Esophagus squamous epithelium (tissue), 5 donors: ENCODE results near the gene HIVEP1. TPM values are rescaled to one million over a fixed set of nuclear protein-coding genes. Genes with fewer than 3 reads are reported as not detected.
"Not testable (repeated sequence)": the region's sequence is repeated elsewhere in the genome, so short reads cannot be mapped to it uniquely, and the experiment has no call there.

Source experiments
- DNase-seq: peaks from one replicate; lab custom pipeline; 2025; lab: John Stamatoyannopoulos, UW
- H3K27ac ChIP-seq, 4 donors: fragments of 200-600 bp; sonication (generic); one replicate each; pipeline ENCODE4 v1.5.1; 2016 to 2019; ENCODE audit warnings: mild to moderate bottlenecking in 1 of 4
- H3K27me3 ChIP-seq, 4 donors: fragments of 200-600 bp; sonication (generic); 1 replicate in 3 of 4; 2 replicates in 1 of 4; pipeline versions ENCODE4 v1.5.1 to v1.6.0; 2017 to 2021; ENCODE audit warnings: antibody characterized with exemption in 1 of 4
- H3K36me3 ChIP-seq, 3 donors: fragments of 200-600 bp; sonication (generic); one replicate each; pipeline ENCODE4 v1.5.1; 2016 to 2019
- H3K4me1 ChIP-seq, 3 donors: fragments of 200-600 bp; sonication (generic); one replicate each; pipeline ENCODE4 v1.5.1; 2017 to 2019
- H3K4me3 ChIP-seq, 4 donors: fragments of 200-600 bp; sonication (generic); 1 replicate in 3 of 4; 2 replicates in 1 of 4; pipeline ENCODE4 v1.5.1; 2016 to 2019; ENCODE audit warnings: mild to moderate bottlenecking in 2 of 4, moderate library complexity in 1 of 4
- H3K9me3 ChIP-seq, 3 donors: fragments of 200-600 bp; sonication (generic); one replicate each; pipeline ENCODE4 v1.5.1; 2016 to 2019
- CTCF ChIP-seq, 6 experiments: fragments of 450-650 bp in 4 of 6; fragments of 200-600 bp in 2 of 6; sonication (generic) in 2 of 6; IDR thresholded peaks; one replicate each; pipeline ENCODE4 v1.5.1; 2016 to 2019; ENCODE audit warnings: antibody characterized with exemption in 6 of 6, mild to moderate bottlenecking in 4 of 6, moderate library complexity in 4 of 6
- POLR2A ChIP-seq, 4 donors: fragments of 450-650 bp; IDR thresholded peaks; one replicate each; pipeline ENCODE4 v1.6.1; 2017; ENCODE audit warnings: antibody characterized with exemption in 4 of 4, mild to moderate bottlenecking in 4 of 4, moderate library complexity in 3 of 4
- WGBS, 2 donors: methylation state at CpG; one replicate each; pipeline ENCODE4 v1.1.5; 2018; 5-methylcytosine and 5-hydroxymethylcytosine counted together
- intact Hi-C: fragments of 100-400 bp; cut with DNase I; formaldehyde crosslinking; loops from one replicate; pipeline ENCODE4 v1.15.0; 2022
- total RNA-seq, 4 donors: library from RNA; depleted of rRNA; stranded (reverse); fragments of >200 nt; gene quantifications; one replicate each; pipeline ENCODE4 v1.1.0, GENCODE V29; 2016
- donor health status: DM: yes; HTN: yes; CAD: no.

HIVEP1 gene
- total RNA-seq, 4 donors from 2014 or later: 11.0 to 22.3 (median 20.7) TPM

GRCh38 chr6:12172572-12172971 lies 160.5 kb downstream of the HIVEP1 start:
- H3K4me1 ChIP-seq: no peaks in the 10 kb centered on the region
- intact Hi-C loops: no loop called here
- no peak for DNase-seq
- no peak for TF ChIP-seq POLR2A (IDR thresholded peaks at IDR 0.05)
- TF ChIP-seq CTCF (IDR thresholded peaks at IDR 0.05): no peak
- H3K9me3 ChIP-seq: peaks cover 0 to 3% (median 0%) of the 10 kb centered on the region in 3 donors
- H3K36me3 ChIP-seq: no peaks in the 10 kb centered on the region
- H3K4me3 ChIP-seq: no peak overlapping the region
- 43 to 57% methylated on average over 2 of the region's 2 CpGs for WGBS, 2 donors
- no peaks in the 10 kb centered on the region for H3K27me3 ChIP-seq
- no peak overlapping the region for H3K27ac ChIP-seq

GRCh38 chr6:12173181-12173580 lies 161.1 kb downstream of the HIVEP1 start:
- no peak overlapping the region for H3K4me3 ChIP-seq
- intact Hi-C loops: no loop called here
- peaks cover 0 to 3% (median 0%) of the 10 kb centered on the region in 3 donors for H3K9me3 ChIP-seq
- no peak for DNase-seq
- H3K36me3 ChIP-seq: no peaks in the 10 kb centered on the region
- no peak for TF ChIP-seq CTCF (IDR thresholded peaks at IDR 0.05)
- no peak for TF ChIP-seq POLR2A (IDR thresholded peaks at IDR 0.05)
- H3K27me3 ChIP-seq: no peaks in the 10 kb centered on the region
- no peaks in the 10 kb centered on the region for H3K4me1 ChIP-seq
- no peak overlapping the region for H3K27ac ChIP-seq
- WGBS, 2 donors: 73 to 79% methylated on average over 5 of the region's 5 CpGs

GRCh38 chr6:12173661-12174060 lies 161.5 kb downstream of the HIVEP1 start:
- no peaks in the 10 kb centered on the region for H3K27me3 ChIP-seq
- no peak overlapping the region for H3K27ac ChIP-seq
- intact Hi-C loops: no loop called here
- peaks cover 0 to 3% (median 0%) of the 10 kb centered on the region in 3 donors for H3K9me3 ChIP-seq
- H3K36me3 ChIP-seq: no peaks in the 10 kb centered on the region
- 75 to 79% methylated on average over 2 of the region's 2 CpGs for WGBS, 2 donors
- no peak for TF ChIP-seq POLR2A (IDR thresholded peaks at IDR 0.05)
- TF ChIP-seq CTCF (IDR thresholded peaks at IDR 0.05): no peak
- H3K4me1 ChIP-seq: no peaks in the 10 kb centered on the region
- DNase-seq: no peak
- no peak overlapping the region for H3K4me3 ChIP-seq

- H3K4me3 ChIP-seq: no peak overlapping the region
- H3K36me3 ChIP-seq: no peaks in the 10 kb centered on the region
- H3K27ac ChIP-seq: no peak overlapping the region
- DNase-seq: no peak
- WGBS, 2 donors: 71 to 89% methylated on average over 2 of the region's 2 CpGs
- H3K9me3 ChIP-seq: peaks cover 0 to 3% (median 0%) of the 10 kb centered on the region in 3 donors
- TF ChIP-seq CTCF (IDR thresholded peaks at IDR 0.05): no peak
- no peak for TF ChIP-seq POLR2A (IDR thresholded peaks at IDR 0.05)
- H3K4me1 ChIP-seq: no peaks in the 10 kb centered on the region
- no peaks in the 10 kb centered on the region for H3K27me3 ChIP-seq
- intact Hi-C loops: no loop called here
Observed at GRCh38 chr6:12174878-12175277, 162.8 kb downstream of the HIVEP1 start.

DNA sequence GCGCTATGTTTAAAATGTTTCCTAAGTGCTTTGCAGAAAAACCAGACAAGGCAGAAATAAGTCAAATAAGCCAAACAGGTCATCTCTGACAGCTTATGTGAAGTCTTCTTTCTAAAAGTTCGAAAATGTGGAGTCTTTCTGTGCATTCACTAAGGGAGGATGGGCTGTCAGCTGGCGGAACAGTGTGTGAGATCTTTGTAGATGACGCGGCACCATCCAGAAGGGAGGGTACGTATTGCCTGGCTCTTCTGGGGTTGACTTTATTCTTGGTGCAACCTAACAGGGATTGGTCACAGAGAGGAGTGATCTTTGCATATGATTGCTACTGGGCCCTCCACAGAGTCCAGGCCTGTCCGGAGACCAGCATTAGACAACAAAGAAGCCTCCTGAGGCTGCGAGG lies 163.5 kb downstream of the HIVEP1 start:
- H3K4me1 ChIP-seq: no peaks in the 10 kb centered on the region
- H3K36me3 ChIP-seq: no peaks in the 10 kb centered on the region
- DNase-seq: no peak
- H3K9me3 ChIP-seq: peaks cover 0 to 3% (median 0%) of the 10 kb centered on the region in 3 donors
- no peak overlapping the region for H3K27ac ChIP-seq
- no peaks in the 10 kb centered on the region for H3K27me3 ChIP-seq
- no peak for TF ChIP-seq POLR2A (IDR thresholded peaks at IDR 0.05)
- no peak for TF ChIP-seq CTCF (IDR thresholded peaks at IDR 0.05)
- H3K4me3 ChIP-seq: no peak overlapping the region
- intact Hi-C loops: no loop called here
- WGBS, 2 donors: 92 to 95% methylated on average over 7 of the region's 8 CpGs

DNA sequence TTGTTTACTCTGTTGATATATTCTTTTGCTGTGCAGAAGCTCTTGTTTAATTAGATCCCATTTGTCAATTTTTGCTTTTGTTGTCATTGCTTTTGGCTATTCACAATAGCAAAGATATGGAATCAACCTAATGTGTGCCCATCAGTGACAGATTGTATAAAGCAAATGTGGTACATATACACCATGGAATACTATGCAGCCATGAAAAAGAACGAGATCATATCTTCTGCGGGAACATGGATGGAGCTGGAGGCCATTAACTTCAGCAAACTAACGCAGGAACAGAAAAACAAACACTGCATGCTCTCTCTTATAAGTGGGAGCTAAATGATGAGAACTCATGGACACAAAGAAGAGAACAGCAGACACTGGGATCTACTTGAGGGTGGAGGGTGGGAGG lies 164.7 kb downstream of the HIVEP1 start:
- H3K4me1 ChIP-seq, DNase-seq, intact Hi-C loops, H3K4me3 ChIP-seq, H3K36me3 ChIP-seq, H3K27ac ChIP-seq, H3K27me3 ChIP-seq, H3K9me3 ChIP-seq: not testable (repeated sequence)
- 78 to 93% methylated on average over 3 of the region's 3 CpGs for WGBS, 2 donors
